ENCODE results near the gene TRIM47. TPM values are rescaled to one million over a fixed set of nuclear protein-coding genes. Genes with fewer than 3 reads are reported as not detected.

Gene TRIM47
- total RNA-seq, 1 experiment from 2014 or later: 2.5 TPM

DNA sequence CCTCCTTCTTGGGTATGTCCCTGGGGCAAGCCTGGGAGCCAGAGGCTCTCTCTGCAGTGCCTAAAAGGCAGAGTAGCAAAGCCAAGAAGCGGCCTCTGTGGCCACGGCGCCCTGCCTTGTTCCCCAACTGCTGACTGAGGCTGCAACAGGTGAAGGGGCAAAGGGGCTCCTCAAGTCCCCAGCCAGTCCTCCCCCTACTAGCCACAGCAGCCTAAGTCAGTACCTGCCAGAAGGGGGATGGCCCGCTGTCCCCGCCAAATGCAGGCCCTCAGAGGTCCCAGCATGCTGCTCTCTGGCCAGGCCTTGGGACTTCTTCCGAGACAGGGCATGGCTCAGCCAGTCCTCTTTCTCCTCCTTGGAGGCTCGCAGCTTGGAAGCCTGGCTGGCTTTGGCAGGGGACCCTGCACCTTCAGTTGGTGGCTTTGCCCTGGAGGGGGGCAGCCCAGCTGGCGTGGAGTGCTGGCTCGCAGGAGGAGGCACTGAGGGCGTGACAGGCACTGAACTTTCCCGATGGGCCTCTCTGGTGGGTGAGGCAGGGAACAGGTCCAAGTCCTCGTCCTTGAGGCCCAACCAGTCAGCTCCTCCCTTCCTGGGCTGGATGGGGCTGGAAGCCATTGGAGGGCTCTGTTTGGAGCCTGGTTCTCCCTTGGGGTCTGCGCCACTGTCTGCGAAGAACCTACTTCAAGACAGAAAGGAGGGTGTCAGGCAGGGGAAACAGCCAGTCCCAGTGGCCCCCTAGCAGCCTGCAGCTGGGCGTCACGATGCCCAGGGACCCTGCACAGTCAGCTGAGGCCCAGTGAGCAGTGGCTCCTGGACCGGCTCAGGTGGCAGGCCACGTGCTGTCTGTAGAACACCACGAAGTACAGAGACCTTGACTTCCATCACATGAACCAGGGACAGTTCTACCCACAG lies 44.8 kb upstream of the TRIM47 start:
- Mint-ChIP-seq H3K27me3 (ENCODE audit: insufficient read depth, unreplicated experiment) (no peaks in the 10 kb centered on the region), H3K4me3 (ENCODE audit: unreplicated experiment) (no peak overlapping the region), H3K27ac (ENCODE audit: unreplicated experiment) (no peak overlapping the region), H3K4me1 (ENCODE audit: low read depth, unreplicated experiment) (no peaks in the 10 kb centered on the region), H3K9me3 (ENCODE audit: unreplicated experiment) (no peaks in the 10 kb centered on the region), H3K36me3 (ENCODE audit: insufficient read depth, unreplicated experiment) (no peaks in the 10 kb centered on the region)
- Histone ChIP-seq H3K36me3 (ENCODE audit: control insufficient read depth, insufficient read depth, low read length) (no peaks in the 10 kb centered on the region; the same call in 1 of the 2 replicates), H3K9me3 (no peaks in the 10 kb centered on the region), H3K4me1 (no peaks in the 10 kb centered on the region), H3K27me3 (replicated peaks; ENCODE audit: control insufficient read depth, insufficient read depth, low read length) (no peaks in the 10 kb centered on the region), H3K4me3 (ENCODE audit: low read depth, low read length) (no peak overlapping the region)
- BruUV-seq (replicated peaks): no TSS peak
- intact Hi-C loops (cut with micrococcal nuclease; ENCODE audit: unreplicated experiment): no loop called here
- CTCF ChIA-PET: interaction anchor here (0.5 kb wide), 1 partner anchor 41 kb away, joined by 3 read pairs; no protein-coding TSS in a partner anchor
- DNase-seq: no peak
- POLR2A ChIA-PET: no interaction called here
- TF ChIP-seq, protein P1, sequence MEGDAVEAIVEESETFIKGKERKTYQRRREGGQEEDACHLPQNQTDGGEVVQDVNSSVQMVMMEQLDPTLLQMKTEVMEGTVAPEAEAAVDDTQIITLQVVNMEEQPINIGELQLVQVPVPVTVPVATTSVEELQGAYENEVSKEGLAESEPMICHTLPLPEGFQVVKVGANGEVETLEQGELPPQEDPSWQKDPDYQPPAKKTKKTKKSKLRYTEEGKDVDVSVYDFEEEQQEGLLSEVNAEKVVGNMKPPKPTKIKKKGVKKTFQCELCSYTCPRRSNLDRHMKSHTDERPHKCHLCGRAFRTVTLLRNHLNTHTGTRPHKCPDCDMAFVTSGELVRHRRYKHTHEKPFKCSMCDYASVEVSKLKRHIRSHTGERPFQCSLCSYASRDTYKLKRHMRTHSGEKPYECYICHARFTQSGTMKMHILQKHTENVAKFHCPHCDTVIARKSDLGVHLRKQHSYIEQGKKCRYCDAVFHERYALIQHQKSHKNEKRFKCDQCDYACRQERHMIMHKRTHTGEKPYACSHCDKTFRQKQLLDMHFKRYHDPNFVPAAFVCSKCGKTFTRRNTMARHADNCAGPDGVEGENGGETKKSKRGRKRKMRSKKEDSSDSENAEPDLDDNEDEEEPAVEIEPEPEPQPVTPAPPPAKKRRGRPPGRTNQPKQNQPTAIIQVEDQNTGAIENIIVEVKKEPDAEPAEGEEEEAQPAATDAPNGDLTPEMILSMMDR (IDR thresholded peaks at IDR 0.05; ENCODE audit: insufficient read depth in 1 of 2, low read depth in 1 of 2, low read length in 1 of 2, severe bottlenecking in 1 of 2, unreplicated experiment in 1 of 2): no peak

DNA sequence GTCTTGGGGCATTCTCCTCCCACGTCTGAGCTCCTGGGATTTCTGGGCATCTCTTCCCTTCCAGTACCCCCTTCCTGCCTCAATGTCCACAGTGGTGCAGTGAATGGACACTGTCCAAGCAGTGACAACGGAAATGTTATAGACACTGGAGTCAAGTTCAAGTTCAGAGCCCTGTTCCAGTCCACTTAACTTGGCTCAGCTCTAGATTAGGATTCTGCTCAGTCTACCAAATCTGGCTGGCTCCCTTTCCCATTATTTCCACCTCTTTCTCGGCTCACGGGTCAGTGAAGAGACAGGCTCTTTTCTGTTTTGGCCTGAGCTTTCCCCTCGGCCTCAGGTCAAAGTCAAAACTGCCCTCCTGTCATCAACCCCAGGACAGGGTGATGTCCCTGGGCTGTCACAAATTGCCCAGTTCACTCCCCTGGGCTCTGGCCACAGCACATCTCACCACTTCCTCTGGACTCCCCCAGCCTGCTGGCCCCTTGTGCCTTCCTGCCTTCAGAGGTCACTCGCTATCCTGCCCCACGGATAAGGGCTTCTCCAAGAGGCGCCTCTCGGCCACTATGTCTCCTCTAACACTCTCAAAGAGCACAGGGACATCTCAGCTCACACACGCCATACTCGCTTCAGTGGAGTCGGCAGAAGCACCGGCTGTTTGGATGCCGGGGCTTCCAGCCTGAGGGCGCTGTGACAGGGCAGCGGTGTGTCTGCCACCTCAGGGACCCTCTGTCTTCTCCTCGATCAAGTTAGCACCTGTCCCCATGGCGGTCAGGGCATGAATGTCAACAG lies 44.0 kb upstream of the TRIM47 start:
- no peaks in the 10 kb centered on the region; the same call in 1 of the 2 replicates for H3K36me3 ChIP-seq (ENCODE audit: control insufficient read depth, insufficient read depth, low read length)
- H3K27me3 ChIP-seq (replicated peaks; ENCODE audit: control insufficient read depth, insufficient read depth, low read length): no peaks in the 10 kb centered on the region
- no peaks in the 10 kb centered on the region for H3K9me3 ChIP-seq
- no peak overlapping the region for H3K27ac Mint-ChIP-seq (ENCODE audit: unreplicated experiment)
- CTCF ChIA-PET: interaction anchor here (0.5 kb wide), 1 partner anchor 40 kb away, joined by 3 read pairs; no protein-coding TSS in a partner anchor
- H3K4me1 Mint-ChIP-seq (ENCODE audit: low read depth, unreplicated experiment): peaks cover 2% of the 10 kb centered on the region
- no peak for DNase-seq
- H3K4me3 ChIP-seq (ENCODE audit: low read depth, low read length): no peak overlapping the region
- H3K36me3 Mint-ChIP-seq (ENCODE audit: insufficient read depth, unreplicated experiment): no peaks in the 10 kb centered on the region
- no peaks in the 10 kb centered on the region for H3K4me1 ChIP-seq
- no peaks in the 10 kb centered on the region for H3K27me3 Mint-ChIP-seq (ENCODE audit: insufficient read depth, unreplicated experiment)
- intact Hi-C loops (cut with micrococcal nuclease; ENCODE audit: unreplicated experiment): no loop called here
- no TSS peak for BruUV-seq (replicated peaks)
- TF ChIP-seq, protein P1 (IDR thresholded peaks at IDR 0.05; ENCODE audit: insufficient read depth in 1 of 2, low read depth in 1 of 2, low read length in 1 of 2, severe bottlenecking in 1 of 2, unreplicated experiment in 1 of 2): no peak
- H3K4me3 Mint-ChIP-seq (ENCODE audit: unreplicated experiment): no peak overlapping the region
- POLR2A ChIA-PET: no interaction called here
- H3K9me3 Mint-ChIP-seq (ENCODE audit: unreplicated experiment): no peaks in the 10 kb centered on the region

DNA sequence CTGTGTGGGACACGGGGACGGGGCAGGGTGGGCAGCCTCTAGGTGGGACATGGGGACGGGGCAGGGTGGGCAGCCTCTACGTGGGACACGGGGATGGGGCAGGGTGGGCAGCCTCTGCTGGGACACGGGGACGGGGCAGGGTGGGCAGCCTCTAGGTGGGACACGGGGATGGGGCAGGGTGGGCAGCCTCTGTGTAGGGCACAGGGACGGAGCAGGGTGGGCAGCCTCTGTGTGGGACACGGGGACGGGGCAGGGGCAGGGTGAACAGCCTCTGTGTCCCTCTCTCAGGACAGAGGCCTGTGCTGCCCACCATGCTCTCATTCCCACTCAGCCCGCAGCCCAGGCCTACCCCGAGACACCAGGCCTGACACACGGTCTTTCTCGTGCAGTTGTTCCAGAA lies 43.2 kb upstream of the TRIM47 start:
- no peaks in the 10 kb centered on the region for H3K27me3 Mint-ChIP-seq (ENCODE audit: insufficient read depth, unreplicated experiment)
- no peaks in the 10 kb centered on the region for H3K36me3 Mint-ChIP-seq (ENCODE audit: insufficient read depth, unreplicated experiment)
- Histone ChIP-seq H3K9me3 (no peaks in the 10 kb centered on the region), H3K4me1 (no peaks in the 10 kb centered on the region), H3K36me3 (ENCODE audit: control insufficient read depth, insufficient read depth, low read length) (no peaks in the 10 kb centered on the region; the same call in 1 of the 2 replicates), H3K4me3 (ENCODE audit: low read depth, low read length) (no peak overlapping the region), H3K27me3 (replicated peaks; ENCODE audit: control insufficient read depth, insufficient read depth, low read length) (no peaks in the 10 kb centered on the region)
- no peaks in the 10 kb centered on the region for H3K9me3 Mint-ChIP-seq (ENCODE audit: unreplicated experiment)
- TF ChIP-seq, protein P1 (IDR thresholded peaks at IDR 0.05; ENCODE audit: insufficient read depth in 1 of 2, low read depth in 1 of 2, low read length in 1 of 2, severe bottlenecking in 1 of 2, unreplicated experiment in 1 of 2): no peak
- no peak for DNase-seq
- ChIA-PET CTCF (interaction anchor here (2.3 kb wide), 1 partner anchor 16 kb away, joined by 11 read pairs; the partner anchor contains the start of gene MRPL38), POLR2A (no interaction called here)
- intact Hi-C loops (cut with micrococcal nuclease; ENCODE audit: unreplicated experiment): no loop called here
- H3K4me3 Mint-ChIP-seq (ENCODE audit: unreplicated experiment): no peak overlapping the region
- BruUV-seq (replicated peaks): no TSS peak
- peaks cover 6% of the 10 kb centered on the region for H3K4me1 Mint-ChIP-seq (ENCODE audit: low read depth, unreplicated experiment)
- no peak overlapping the region for H3K27ac Mint-ChIP-seq (ENCODE audit: unreplicated experiment)
